Frontal cortex (tissue), 4 donors: ENCODE data around the gene NCOA3. TPM values are rescaled to one million over a fixed set of nuclear protein-coding genes. Genes with fewer than 3 reads are reported as not detected.

ENCODE experiments used
- DNase-seq, 2 donors: peaks; one replicate each; pipeline ENCODE4 v3.0.0; 2012; ENCODE audit warnings: low spot score in 2 of 2
- FAIRE-seq: peaks from 2 replicates; lab custom pipeline; 2012; peaks lifted over from hg19 to GRCh38; lab: Jason Lieb, UNC
- total RNA-seq: library from RNA; depleted of rRNA; stranded (reverse); fragments of >200 nt; gene quantifications from one replicate; pipeline ENCODE4 v1.2.3, GENCODE V29; 2014
- donor health status: control.
- donor health status: control.
- donor health status: control.

The NCOA3 gene
- total RNA-seq, 1 donor from 2014 or later: 42.0 TPM

DNA sequence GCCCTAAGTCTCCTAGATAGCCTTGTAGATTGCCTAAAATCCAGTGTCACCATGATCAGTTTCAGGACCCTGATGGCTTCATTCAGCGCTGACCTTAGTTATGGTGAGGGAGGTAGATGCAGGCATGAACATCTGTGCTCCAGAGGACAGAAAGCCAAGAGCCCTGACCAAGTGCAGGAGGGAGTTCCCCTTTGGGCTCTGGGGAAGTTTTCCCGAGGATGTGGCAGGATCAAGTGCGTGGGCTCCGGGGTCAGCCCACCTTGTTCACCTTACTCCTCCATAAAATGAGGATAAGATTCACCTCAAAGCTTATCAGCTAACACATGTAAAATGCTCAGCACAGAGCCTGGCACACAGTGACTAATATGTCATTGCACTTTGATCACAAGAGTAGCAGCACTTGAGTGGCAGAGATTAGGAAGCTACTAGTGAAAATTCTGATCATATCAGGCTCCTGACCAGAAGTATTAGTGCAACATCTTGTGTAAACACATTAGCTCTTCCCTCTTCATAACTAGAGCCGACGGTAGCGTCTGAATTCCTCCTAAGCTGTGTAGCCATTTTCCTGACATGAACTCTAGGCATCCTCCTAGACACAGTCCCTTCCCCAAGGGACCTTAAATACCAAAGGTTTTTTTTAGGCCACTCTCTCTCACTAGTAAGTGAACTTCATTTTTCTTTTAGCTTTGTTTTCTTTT is 158.4 kb downstream of the NCOA3 start:
- DNase-seq: no peak
- no peak for FAIRE-seq

DNA sequence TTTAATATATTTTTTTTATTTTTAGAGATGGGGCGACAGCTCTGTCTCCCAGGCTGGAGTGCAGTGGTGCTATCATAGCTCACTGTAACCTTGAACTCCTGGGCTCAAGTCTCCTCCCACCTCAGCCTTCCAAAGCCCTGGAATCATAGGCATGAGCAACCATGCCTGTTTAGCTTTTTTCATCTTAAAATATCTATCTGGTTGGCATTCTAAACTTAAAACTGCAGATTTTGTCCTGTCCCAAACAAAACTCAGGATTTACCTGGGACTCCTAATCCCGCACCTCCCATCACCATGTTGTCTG is 158.9 kb downstream of the NCOA3 start:
- FAIRE-seq (no peak), DNase-seq (no peak)

DNA sequence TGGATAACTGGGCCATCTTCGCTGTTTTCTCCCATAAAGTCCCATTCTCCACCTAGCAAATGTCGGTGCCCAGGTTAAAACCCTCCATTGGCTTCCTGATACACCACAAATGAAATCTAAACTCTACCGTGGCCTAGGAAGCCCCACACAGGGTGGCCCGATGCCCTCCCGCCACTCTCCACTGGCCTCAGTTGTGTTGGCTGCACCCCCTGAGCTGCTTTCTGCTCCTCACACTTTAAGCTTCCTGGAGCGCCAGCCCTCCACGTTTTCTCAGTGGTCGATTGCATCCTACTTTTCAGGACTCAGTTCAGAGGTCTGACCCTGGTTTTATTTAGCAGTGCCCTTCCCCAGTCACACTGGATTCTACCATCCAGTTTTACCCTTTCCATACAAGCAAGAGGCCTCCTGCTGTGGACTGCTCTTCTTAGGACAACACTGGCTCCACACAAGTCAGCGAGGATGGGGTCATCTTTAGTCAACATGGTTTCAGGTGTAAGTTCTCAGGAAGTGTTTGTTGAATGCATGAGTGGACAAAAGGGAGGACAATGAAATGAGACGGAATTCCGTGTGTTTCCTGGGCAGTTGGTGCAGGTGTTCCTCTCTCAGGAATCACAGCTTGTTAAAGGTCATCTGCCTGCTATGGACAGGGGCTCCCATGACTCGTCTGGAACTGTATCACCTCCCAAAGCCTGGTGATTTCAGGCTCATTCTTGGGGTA is 159.5 kb downstream of the NCOA3 start:
- FAIRE-seq: no peak
- DNase-seq: no peak

DNA sequence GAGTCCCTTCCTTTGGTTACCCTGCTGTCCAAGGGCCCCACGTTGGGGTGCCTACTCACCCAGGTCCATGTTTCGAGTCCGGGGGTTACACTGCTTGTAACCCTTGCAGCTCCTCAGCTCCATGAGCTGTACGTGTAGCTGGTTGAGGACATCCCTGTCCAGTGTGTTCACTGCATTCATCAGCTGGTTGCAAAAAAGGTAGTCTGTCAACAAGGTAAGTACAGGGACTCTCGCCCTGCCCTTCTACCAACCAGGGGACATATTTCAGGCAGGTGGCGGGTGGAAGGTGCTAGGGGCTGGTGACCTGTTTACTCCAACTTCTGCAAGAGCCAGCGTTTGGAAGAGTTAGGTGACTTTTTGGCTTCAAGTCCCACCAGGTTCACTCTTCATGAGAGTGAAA is 160.0 kb downstream of the NCOA3 start:
- DNase-seq (no peak), FAIRE-seq (no peak)

DNA sequence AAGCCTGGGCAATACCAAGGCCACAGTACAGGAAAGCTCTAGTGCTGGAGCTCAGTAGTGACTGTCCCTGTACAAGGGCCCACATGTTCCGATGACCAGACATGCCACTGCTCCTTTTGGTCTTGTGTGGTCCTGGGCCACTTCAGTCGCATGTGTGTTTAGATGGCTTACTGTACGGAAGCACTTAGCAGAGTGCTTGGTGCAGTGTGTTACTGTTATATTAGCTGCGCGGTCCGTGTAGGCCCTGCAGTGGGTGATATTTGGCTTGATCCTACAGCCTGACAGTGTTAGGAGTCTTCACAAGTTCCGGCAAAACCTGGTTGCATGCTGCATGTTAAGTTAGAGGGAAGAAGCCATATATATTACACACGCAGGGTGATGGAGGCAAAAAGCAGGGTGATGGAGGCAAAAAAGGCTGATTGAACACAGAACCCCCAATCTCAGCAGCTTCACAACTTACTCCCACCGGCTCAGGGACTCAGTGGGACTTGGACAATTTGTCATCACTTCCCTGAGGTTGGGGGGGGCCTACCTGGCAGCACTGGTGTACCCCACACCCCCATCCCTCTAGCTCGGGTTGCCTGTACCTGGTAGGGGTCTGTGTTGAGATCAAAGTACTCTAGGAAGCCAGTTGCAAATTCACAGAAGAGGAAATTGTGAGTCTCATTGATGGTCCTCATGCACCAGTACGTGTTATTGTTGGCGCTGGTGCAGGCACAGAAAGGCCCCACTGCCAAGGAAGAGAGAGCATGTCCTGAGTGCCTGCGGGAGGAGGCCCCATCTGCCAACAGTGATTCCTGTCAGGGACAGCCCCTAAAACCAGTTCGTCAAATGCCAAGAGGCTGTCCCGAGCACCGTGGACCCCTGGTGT is 161.0 kb downstream of the NCOA3 start:
- DNase-seq (no peak), FAIRE-seq (no peak)

DNA sequence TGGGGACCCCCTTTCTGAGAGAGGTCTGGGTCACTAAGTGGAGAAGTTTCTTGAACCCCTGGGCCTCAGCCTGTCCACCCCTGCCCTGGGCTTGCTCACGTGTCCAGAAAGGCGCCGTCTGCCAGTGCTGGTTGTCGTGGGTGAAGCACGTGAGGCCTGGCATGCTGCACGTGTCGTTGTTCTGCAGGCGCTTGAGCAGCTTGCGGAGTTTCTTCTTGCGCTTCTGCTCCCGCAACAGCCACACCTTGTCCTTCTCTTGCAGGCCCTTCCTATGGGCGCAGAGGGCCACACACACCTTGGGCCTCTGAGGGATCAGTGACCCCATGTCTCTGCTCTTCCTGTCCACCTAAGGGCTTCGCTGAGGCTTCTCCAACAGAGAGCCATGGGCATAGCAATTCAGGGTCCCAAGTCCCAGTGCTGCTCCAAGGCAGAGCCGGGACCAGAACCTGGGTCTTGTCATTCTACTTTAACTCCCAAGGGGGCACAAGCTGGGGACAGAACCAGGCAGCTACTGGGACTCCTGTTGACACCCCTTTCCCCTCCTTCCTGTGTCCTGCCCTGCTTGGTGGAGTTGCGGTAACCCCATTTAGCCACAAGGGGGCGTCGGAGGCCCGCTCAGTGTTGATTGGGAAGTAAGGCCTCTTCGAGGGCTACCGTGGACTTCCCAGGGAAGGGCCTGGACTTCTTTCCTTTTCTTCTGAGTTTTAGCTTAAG is 161.8 kb downstream of the NCOA3 start:
- FAIRE-seq: no peak

DNA sequence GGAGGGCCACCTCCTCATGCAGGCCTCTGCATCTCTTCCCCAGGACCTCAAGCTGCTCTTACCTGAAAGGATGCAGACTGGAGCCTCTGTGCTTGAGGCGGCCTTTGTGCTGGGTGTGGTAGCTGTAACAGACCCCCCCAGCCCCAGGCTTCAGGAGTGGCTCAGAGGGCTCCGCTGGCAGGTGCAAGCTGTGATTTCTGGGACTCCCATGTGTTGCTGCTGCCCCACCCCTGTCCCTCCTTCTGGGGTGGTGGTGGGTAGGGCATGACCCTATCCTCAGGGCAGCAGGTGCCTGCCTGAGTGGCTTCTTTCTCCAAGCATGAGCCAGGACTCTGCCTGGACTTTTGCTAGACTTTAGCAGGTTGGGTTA is 162.4 kb downstream of the NCOA3 start:
- DNase-seq (no peak), FAIRE-seq (no peak)

More for the DNA sequence above, 161.8 kb downstream of the NCOA3 start:
- peak; percentile 55 to 81 for DNase-seq

DNA sequence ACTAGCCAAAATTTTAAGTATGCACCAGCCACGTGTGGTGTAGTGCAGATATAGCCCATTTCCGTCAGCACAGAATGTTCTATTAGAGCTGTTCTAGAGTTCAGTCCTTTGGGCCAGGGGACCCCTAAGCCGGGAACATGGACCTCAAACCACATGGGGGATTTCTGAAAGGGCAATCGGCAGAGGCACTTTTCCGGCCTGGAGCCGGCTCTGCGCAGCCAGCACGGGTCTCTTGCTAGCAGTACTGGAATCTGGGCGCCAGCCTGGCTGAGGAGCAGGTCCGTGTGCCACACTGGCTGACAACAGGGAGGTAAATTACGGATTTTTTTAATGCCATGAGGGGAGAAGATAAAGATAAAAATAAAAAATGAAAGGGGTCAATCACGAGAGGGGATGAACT is 163.1 kb downstream of the NCOA3 start:
- no peak for FAIRE-seq

DNA sequence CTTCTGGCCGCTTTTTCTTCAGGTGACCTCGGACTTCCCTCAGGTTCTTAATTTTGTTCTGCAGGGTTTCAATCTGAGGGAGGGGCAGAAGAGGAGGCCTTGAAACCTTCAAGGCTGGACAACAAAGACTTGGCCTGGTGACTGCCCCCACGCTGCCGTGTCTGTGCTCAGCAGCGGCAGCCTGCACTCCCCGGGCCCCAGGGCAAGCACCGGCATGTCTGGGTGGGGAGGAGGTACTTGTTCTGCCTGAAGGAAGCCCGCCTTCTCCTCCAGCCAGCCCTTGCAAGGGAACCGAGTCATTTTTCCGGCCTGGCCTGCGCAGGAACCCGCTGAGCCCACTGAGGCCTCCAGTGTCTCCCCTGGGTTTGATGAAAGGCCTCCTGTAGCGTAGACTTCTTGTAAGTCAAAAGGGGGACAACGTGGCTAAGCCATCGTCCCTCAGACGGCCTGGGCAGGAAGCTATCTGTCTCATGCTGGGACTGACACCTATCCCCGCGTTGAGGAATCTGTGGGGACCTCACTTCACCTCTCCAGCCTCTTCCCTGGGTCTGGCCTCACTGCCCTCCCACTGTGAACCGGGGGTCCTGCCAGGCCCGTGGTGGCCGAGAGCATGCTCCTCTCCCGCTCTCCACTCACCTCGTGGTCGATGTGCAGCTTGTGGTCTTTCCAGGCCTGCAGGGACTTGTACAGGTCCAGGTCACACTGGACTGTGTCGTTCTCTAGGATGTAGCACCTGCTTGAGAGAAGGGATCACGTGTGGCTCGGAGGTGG is 163.7 kb downstream of the NCOA3 start:
- DNase-seq: no peak
- no peak for FAIRE-seq

More for the DNA sequence above, 163.1 kb downstream of the NCOA3 start:
- DNase-seq: no peak

DNA sequence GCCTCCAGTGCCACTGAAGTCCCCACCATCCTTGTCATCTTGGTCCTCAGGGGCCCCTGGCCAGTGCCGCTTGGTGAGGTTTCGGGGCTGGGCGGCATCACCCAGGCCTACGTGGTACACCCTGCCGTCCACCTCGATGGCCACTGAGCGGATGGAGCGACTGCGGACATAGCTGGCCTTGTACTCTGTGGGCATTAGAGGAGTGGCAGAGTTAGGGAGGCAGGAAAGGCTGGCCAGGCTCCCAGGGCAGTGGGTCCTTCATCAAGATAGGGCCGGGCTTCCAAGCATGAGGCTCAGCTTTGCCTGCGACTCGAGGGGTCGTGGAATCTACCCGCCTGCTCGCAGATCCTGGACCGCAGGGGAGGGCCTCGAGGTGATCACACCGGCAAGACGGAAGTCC is 164.6 kb downstream of the NCOA3 start:
- no peak for FAIRE-seq

DNA sequence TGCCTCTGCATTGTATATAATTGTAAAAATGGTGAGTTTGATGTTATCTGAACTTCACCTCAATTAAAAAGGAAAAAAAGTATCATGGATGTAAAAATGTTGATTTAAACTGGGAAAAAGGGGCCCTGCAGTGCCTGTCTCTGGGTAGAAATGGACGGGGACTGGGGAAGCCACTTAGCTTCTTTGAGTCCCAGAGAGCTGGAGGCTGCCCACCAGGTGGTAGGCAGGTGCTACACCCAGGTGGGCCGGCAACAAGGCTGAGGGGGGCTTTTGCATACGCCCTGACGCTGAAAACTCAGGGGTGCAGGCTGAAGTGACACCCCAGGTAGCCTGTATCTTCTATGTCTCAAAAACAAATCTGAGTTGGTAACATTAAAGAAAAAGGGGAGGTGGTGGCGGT is 165.4 kb downstream of the NCOA3 start:
- FAIRE-seq: no peak
- no peak for DNase-seq

More for the DNA sequence above, 164.6 kb downstream of the NCOA3 start:
- DNase-seq: no peak

DNA sequence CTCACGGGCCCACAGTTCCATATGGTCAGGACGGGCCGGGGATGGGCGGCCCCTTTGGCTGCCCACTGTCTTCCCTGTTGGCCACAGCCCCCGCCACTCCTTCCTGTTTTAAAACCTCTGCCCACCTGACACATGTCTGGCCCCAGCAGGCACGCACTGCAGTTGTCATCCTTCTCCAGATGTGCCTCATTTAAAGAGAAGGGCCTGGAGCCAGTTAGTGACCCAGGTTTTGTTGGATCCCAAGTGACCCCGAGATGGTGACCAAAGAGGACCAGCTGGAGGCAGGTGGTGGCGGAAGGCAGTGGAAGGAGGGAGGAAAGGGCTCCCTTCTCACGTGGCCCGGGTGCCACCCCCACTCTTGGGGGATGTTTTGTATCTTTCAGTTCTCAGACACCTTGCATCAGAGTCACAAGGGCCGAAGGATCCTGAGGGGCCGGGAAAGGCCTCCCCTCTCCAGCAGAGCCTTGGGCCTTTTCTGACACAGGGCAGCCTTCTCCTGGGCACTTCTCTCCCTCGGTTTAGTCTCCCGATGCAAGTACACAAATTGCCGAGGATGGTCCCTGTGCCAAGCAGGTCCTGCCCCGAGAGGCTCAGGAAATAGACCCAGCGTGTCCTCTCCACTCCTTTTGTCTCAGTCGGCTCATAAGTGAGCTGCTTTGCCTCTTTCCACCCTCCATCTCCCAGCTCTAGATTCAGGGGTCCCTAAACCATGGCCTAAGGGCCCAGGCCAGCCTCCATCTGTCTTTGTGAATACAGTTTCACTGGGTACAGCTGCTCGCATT is 166.0 kb downstream of the NCOA3 start:
- no peak for DNase-seq
- no peak for FAIRE-seq

DNA sequence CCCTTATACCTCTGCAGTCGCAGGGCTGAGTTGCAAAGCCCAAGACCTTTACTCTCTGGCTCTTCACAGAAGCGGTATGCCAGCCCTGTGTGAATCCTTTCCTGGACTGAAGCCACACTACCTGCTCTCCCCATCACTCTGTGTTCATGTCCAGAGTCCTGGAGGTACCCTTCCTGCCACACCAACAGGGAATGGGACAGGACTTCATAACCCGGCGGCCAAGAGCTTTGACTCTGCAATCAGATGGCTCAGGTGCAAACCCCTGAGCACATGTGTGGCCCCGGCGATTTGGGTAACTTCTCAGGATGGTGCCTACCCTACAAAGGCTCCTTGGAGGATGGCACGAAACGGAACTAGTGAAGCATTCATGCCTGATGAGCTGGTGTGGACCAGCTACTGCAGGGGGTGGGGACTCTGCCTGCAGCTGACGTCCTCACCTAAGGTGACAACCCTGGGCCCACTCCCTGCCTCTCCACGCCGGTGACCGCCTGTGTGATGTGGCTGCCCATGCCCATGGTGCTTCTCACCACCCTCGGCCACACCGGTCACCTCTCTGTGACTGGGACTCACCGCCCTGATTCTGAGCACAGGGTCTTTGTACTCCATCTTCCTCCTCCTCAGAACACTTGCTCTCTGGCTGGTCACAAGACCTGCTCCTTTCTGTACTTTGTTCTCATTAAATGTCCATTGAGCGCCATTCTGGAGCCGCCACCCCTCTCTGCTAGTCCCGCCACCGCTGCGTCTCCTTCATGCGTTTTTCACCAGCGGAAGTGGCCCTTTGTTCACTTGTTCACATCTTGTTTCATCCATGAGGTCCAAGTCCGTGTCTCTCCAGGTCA is 166.8 kb downstream of the NCOA3 start:
- no peak for DNase-seq
- FAIRE-seq: no peak

DNA sequence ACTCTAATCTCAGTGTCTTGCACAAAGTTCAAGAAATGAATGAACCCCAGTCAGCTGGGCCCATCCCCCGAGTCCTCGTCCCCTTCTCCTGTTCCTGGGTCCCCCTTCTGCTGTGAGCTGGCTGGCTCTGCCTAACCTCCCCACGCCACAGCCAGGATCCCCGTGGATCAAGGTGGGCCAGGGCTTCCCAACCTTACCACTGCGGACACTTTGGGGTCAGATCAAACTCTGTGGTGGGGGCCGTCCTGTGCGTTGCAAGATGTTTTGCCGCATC is 167.4 kb downstream of the NCOA3 start:
- DNase-seq: no peak
- no peak for FAIRE-seq

DNA sequence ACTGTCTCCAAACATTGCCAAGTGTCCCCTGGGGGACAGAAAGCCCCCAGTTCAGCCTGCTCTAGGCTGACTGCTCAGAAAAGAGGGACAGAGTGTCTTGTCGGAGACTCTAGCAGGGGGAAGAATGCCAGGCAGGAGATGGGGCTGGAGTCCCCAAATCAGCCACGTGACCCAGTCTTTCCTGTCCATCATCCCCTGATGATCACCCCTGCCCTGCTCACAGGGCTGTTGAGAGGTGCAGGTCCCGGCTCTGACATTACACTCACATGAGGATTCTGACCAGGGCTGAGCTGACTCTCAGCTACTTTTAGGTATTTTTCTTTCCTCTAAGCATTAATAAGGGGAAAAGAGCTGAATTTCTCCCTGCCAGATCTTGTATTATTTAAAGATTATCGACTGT is 167.8 kb downstream of the NCOA3 start:
- DNase-seq: no peak
- FAIRE-seq: no peak

DNA sequence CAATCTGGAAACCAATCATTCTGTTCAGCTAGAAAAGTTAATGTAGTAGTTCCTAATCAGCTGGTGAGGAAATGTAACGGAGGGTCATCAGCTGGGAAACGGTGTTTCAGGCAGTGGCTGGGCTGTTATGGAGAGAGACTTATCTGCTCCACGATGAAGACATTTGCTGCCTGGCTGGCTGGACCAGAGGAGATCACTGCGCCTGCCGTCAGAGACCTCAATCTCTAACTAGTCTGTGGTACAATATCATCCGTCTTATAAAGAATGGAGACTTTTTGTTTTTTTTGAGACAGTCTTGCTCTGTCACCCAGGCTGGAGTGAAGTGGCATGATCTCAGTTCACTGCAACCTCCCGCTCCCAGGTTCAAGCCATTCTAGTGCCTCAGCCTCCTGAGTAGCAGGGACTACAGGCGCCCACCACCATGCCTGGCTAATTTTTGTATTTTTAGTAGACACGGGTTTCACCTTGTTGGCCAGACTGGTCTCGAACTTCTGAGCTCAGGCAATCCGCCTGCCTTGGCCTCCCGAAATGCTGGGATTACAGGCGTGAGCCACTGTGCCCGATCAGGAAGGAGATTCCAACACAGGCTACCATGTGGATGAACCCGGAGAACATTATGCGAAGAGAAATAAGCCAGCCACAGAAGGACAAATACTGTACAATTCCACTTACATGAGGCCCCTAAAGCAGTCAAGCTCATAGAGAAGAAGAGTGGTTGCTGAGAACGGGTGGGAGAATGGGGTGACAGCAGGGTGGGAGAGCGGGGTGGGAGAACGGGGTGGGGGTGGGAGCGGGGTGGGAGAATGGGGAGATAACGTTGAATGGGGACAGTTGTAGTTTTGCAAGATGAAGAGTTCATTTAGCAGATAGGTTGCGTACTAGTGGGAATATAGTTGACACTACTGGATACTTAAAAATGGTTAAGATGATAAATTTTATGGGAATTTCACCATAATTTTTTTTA is 168.5 kb downstream of the NCOA3 start:
- DNase-seq: no peak
- no peak for FAIRE-seq

DNA sequence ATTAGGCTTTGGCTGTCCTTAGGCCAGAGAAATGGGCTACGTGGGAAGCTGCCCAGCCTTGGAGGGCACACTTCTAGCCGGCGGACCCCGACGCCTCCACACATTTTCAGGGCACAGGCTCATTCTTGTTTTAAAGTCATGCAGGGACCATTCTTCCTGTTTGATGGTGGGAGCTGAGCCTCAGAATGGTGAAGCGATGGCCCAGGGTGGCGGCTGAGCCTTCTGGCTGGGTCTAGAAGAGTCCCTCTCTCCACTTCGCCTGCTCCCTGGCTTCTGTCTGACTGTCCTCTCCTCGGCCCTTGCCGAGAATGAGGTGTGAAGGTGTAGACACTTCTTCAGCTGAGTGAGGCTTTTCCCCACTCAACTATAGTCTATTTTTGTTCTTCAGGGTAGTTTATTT is 169.2 kb downstream of the NCOA3 start:
- no peak for DNase-seq
- FAIRE-seq: no peak
